Dedifferentiated amniotic fluid mesenchymal stem cell (primary cell): Measurements from ENCODE around the gene AQP3.
"Not testable (repeated sequence)": the region's sequence is repeated elsewhere in the genome, so short reads cannot be mapped to it uniquely, and the experiment has no call there.

Experiments used
- DNase-seq: peaks from one replicate; pipeline ENCODE4 v3.0.0-alpha.2; 2016; ENCODE audit errors: extremely low spot score

The AQP3 gene

GRCh38 chr9:33414889-33415500 lies 32.4 kb downstream of the AQP3 start:
- DNase-seq = no peak

GRCh38 chr9:33414268-33414667 lies 33.1 kb downstream of the AQP3 start:
- DNase-seq = no peak

GRCh38 chr9:33408087-33408486 lies 39.3 kb downstream of the AQP3 start:
- DNase-seq = no peak

GRCh38 chr9:33407061-33407460 lies 40.3 kb downstream of the AQP3 start:
- no peak for DNase-seq

GRCh38 chr9:33404788-33405362 lies 42.5 kb downstream of the AQP3 start:
- DNase-seq = no peak

GRCh38 chr9:33403941-33404787 lies 43.2 kb downstream of the AQP3 start:
- no peak for DNase-seq

- DNase-seq = not testable (repeated sequence)
Observed at GRCh38 chr9:33402371-33402770, 45.0 kb downstream of the AQP3 start, which contains the start of gene AQP7. Gene AQP7, minus strand, starts transcription at chr9:33402568. Its CDS starts 1,306 bp downstream, at chr9:33401262.

- DNase-seq = not testable (repeated sequence)
Observed at GRCh38 chr9:33401809-33402208, 45.6 kb downstream of the AQP3 start.

GRCh38 chr9:33399047-33399446 lies 48.3 kb downstream of the AQP3 start:
- not testable (repeated sequence) for DNase-seq

- not testable (repeated sequence) for DNase-seq
Observed at GRCh38 chr9:33397801-33398200, 49.6 kb downstream of the AQP3 start.

GRCh38 chr9:33395159-33395879 lies 52.1 kb downstream of the AQP3 start:
- DNase-seq = not testable (repeated sequence)

- DNase-seq = not testable (repeated sequence)
Observed at GRCh38 chr9:33393986-33394385, 53.4 kb downstream of the AQP3 start.

GRCh38 chr9:33393581-33393980 lies 53.8 kb downstream of the AQP3 start:
- no peak for DNase-seq

GRCh38 chr9:33392591-33393021 lies 54.8 kb downstream of the AQP3 start:
- not testable (repeated sequence) for DNase-seq
